GM12801 (cell line): ENCODE measurements around the gene RBM33.

Experiments
- CTCF ChIP-seq: IDR thresholded peaks from one replicate; pipeline ENCODE4 v1.5.1; 2011; ENCODE audit warnings: control low read depth; ENCODE audit not compliant: insufficient read length; ENCODE audit errors: extremely low read depth

The RBM33 gene

GRCh38 chr7:155652156-155653114, 8.0 kb downstream of the RBM33 start:
- no peak for TF ChIP-seq CTCF

- TF ChIP-seq CTCF = no peak
These were observed 9.3 kb downstream of the RBM33 start for GRCh38 chr7:155653803-155654202.

- TF ChIP-seq CTCF = no peak
These were observed 12.4 kb downstream of the RBM33 start for GRCh38 chr7:155656891-155657290.

- TF ChIP-seq CTCF = no peak
These were observed 15.7 kb downstream of the RBM33 start for GRCh38 chr7:155660059-155660757.

GRCh38 chr7:155660758-155661093, 16.3 kb downstream of the RBM33 start:
- TF ChIP-seq CTCF = no peak

- no peak for TF ChIP-seq CTCF
These were observed 18.0 kb downstream of the RBM33 start for GRCh38 chr7:155662343-155663043.

- TF ChIP-seq CTCF = no peak
These were observed 19.5 kb downstream of the RBM33 start for GRCh38 chr7:155663937-155664336.
